ENCODE measurements around the gene CASKIN1. TPM values are rescaled to one million over a fixed set of nuclear protein-coding genes. Genes with fewer than 3 reads are reported as not detected.

The CASKIN1 gene
- total RNA-seq, 2 donors from 2014 or later: 0.66 to 0.78 TPM

DNA sequence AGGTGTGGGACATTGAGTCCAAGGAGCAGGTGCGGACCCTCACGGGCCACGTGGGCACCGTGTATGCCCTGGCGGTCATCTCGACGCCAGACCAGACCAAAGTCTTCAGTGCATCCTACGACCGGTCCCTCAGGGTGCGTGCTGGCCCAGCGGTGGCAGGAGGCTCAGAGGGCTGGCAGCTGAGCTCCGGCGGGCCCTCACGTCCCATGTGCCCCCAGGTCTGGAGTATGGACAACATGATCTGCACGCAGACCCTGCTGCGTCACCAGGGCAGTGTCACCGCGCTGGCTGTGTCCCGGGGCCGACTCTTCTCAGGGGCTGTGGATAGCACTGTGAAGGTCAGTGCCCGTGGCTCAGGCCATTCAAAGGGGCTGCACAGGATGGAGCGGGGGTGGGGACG, 20.4 kb downstream of the CASKIN1 start:
- H3K4me1 ChIP-seq: no peaks in the 10 kb centered on the region
- no peak overlapping the region for H3K4me3 ChIP-seq
- WGBS, 2 donors: 92 to 93% methylated on average over 7 to 20 of the region's 23 CpGs
- peaks cover 10 to 23% of the 10 kb centered on the region in 2 donors for H3K36me3 ChIP-seq (replicated peaks in 1 of 2; ENCODE audit: insufficient read depth in 1 of 2, low read depth in 2 of 2)
- DNase-seq (no peak), ATAC-seq (no peak)
- intact Hi-C loops (cut with DNase I): no loop called here
- H3K9me3 ChIP-seq: no peaks in the 10 kb centered on the region
- H3K27ac ChIP-seq: no peak overlapping the region
- no peaks in the 10 kb centered on the region for H3K27me3 ChIP-seq
- TF ChIP-seq CTCF (IDR thresholded peaks at IDR 0.05) (no peak), POLR2A (IDR thresholded peaks at IDR 0.05) (no peak)

DNA sequence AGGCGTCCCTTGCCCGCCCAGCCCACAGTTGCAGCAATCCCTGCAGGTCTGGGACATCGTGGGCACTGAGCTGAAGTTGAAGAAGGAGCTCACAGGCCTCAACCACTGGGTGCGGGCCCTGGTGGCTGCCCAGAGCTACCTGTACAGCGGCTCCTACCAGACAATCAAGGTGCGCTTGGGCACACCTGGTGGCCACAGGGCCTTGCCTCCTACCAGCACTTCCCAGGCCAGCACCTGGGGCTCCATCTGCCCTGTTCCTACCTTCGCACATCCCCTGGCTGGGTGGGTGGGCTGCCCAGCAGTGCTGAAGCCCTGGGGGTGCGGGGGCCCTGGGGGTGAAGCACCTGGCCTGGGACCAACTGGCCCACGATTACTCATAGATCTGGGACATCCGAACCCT, 21.0 kb downstream of the CASKIN1 start:
- no peak for TF ChIP-seq CTCF (IDR thresholded peaks at IDR 0.05)
- TF ChIP-seq POLR2A (IDR thresholded peaks at IDR 0.05): no peak

DNA sequence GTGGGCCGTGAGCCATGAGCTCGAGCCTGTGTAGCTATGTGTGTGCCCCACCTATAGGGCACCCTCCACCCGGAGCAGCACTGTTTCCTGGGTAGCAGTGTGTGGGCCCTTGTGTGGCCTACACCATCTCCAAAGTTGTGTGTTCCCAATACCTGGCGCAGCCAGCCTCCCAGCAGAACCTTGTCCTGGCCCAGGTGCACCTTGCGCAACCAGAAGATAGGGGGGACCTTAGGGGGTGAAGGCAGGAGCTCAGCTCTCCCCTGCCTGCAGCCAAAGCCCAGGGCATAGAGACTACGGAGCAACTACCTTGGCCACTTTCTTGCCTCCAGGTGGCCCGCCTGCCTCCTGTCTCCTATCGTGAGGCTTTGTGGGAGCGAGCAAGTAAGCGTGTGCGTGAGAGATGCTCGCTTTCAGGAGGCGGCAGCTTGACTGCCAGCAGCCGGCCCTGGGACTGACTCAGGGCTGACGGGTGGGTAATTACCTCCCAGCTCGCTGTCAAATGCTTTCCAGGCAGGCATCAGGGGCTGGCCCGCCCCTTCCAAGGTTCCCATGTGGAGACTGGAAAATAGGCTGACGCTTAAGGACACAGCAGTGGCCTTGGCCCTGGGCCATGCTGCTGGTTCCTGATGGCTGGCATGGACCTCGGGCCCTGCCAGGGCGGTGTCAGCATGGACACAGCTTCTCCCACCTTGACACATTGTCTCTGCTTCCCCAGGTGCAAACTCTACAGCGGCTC, 21.8 kb downstream of the CASKIN1 start:
- TF ChIP-seq CTCF (IDR thresholded peaks at IDR 0.05) (no peak), POLR2A (IDR thresholded peaks at IDR 0.05) (no peak)
- ATAC-seq: no peak
- Histone ChIP-seq H3K4me3 (no peak overlapping the region), H3K27me3 (no peaks in the 10 kb centered on the region), H3K36me3 (replicated peaks in 1 of 2; ENCODE audit: insufficient read depth in 1 of 2, low read depth in 2 of 2) (peaks cover 10 to 23% of the 10 kb centered on the region in 2 donors), H3K4me1 (no peaks in the 10 kb centered on the region), H3K9me3 (no peaks in the 10 kb centered on the region), H3K27ac (no peak overlapping the region)
- intact Hi-C loops (cut with DNase I): no loop called here
- 91 to 92% methylated on average over 11 to 20 of the region's 21 CpGs for WGBS, 2 donors
- no peak for DNase-seq

More for the DNA sequence above, 21.0 kb downstream of the CASKIN1 start:
- Histone ChIP-seq H3K9me3 (no peaks in the 10 kb centered on the region), H3K4me3 (no peak overlapping the region), H3K27ac (no peak overlapping the region), H3K36me3 (replicated peaks in 1 of 2; ENCODE audit: insufficient read depth in 1 of 2, low read depth in 2 of 2) (peaks cover 10 to 23% of the 10 kb centered on the region in 2 donors), H3K27me3 (no peaks in the 10 kb centered on the region), H3K4me1 (no peaks in the 10 kb centered on the region)
- 94 to 95% methylated on average over 5 to 10 of the region's 10 CpGs for WGBS, 2 donors
- intact Hi-C loops (cut with DNase I): no loop called here
- DNase-seq (no peak), ATAC-seq (no peak)

DNA sequence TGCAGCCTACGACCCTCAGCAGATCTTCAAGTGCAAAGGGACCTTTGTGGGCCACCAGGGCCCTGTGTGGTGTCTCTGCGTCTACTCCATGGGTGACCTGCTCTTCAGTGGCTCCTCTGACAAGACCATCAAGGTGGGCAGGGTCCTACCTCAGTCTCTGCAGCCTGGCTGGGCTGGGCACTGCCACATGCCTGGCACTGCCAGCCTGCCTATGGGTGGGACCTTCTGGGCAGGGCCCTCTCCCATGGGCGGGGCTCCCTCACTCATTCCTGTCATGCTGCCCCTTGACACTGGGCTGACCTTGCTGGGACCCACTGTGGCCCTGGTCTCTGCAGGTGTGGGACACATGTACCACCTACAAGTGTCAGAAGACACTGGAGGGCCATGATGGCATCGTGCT, 22.5 kb downstream of the CASKIN1 start:
- WGBS, 2 donors: 92 to 93% methylated on average over 3 to 4 of the region's 4 CpGs
- DNase-seq (no peak), ATAC-seq (no peak)
- TF ChIP-seq CTCF (IDR thresholded peaks at IDR 0.05) (no peak), POLR2A (IDR thresholded peaks at IDR 0.05) (no peak)
- intact Hi-C loops (cut with DNase I): no loop called here
- Histone ChIP-seq H3K4me1 (no peaks in the 10 kb centered on the region), H3K4me3 (no peak overlapping the region), H3K27me3 (no peaks in the 10 kb centered on the region), H3K9me3 (no peaks in the 10 kb centered on the region), H3K36me3 (replicated peaks in 1 of 2; ENCODE audit: insufficient read depth in 1 of 2, low read depth in 2 of 2) (peaks cover 10 to 23% of the 10 kb centered on the region in 2 donors), H3K27ac (no peak overlapping the region)

DNA sequence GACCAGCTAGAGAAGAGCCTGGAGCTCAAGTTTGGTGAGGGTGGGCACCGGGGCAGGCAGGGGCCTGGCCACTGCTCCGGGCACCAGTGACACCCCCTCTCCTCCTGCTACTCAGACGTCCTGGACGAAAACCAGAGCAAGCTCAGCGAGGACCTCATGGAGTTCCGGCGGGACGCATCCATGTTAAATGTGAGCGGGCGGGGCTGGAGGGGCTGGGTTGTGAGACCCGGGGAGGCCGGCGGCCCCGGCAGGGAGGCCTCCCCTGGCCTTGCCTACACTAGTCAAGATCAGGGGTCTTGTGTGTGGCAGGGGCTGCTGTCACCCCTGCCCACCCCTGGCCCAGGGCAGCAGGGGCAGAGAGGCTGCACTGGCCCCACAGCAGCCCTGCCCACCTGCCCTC, 23.0 kb downstream of the CASKIN1 start:
- Histone ChIP-seq H3K4me1 (no peaks in the 10 kb centered on the region), H3K27me3 (no peaks in the 10 kb centered on the region), H3K36me3 (replicated peaks in 1 of 2; ENCODE audit: insufficient read depth in 1 of 2, low read depth in 2 of 2) (peaks cover 10 to 23% of the 10 kb centered on the region in 2 donors), H3K4me3 (no peak overlapping the region), H3K27ac (no peak overlapping the region), H3K9me3 (no peaks in the 10 kb centered on the region)
- no peak for TF ChIP-seq CTCF (IDR thresholded peaks at IDR 0.05)
- TF ChIP-seq POLR2A (IDR thresholded peaks at IDR 0.05): no peak
- intact Hi-C loops (cut with DNase I): no loop called here
- DNase-seq: no peak
- ATAC-seq: no peak
- 90 to 93% methylated on average over 13 to 14 of the region's 14 CpGs for WGBS, 2 donors
